Measurements from ENCODE around the gene CITED1.
"Not testable (repeated sequence)": the region's sequence is repeated elsewhere in the genome, so short reads cannot be mapped to it uniquely, and the experiment has no call there.

CITED1 gene

DNA sequence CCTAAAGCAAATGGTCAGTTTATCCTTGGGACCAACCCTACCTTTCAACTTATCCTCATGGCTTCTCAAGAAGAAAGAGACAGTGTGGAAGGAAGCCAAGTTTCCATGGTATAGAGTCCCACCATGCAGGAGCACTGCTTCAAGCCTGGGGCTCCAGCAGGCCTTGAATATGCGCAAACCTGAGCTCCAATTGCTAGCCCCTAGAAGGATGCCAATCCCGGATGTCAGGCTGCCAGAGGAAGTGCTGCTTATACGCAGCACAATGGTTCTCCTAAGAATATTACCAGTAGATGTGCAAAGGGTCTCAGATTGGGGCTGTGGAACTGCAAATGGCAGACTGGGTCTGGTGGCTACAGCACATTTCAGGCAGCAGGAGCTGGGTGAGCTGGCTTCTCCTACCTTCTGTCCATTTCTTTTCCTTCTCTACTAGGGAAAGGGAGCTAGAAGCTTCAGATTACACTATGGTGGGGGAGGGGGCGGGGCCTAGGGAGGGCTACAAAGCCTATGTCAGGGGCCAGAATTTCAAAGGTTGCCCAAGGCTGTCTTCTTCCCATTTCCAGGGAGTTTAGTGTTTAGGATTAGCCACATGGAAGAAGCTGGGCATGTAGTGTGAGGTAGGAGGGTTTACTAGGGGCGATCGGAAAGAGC, 40.7 kb upstream of the CITED1 start:
- TF ChIP-seq ZNF274 (IDR thresholded peaks at IDR 0.05; ENCODE audit: low read depth, low read length) (no peak), YY1 (IDR thresholded peaks at IDR 0.05; ENCODE audit: insufficient read depth, insufficient read length) (no peak), SUZ12 (IDR thresholded peaks at IDR 0.05; ENCODE audit: extremely low read depth, insufficient read depth, insufficient read length) (no peak)
- Histone ChIP-seq H3K4me1 (ENCODE audit: insufficient read depth, insufficient read length) (peaks cover 6% of the 10 kb centered on the region), H3K9ac (ENCODE audit: insufficient read length, low read depth) (no peak overlapping the region), H3K9me3 (ENCODE audit: insufficient read depth, low read length) (no peaks in the 10 kb centered on the region), H3K4me3 (ENCODE audit: insufficient read length, low read depth) (no peak overlapping the region), H3K27me3 (ENCODE audit: insufficient read depth, insufficient read length) (no peaks in the 10 kb centered on the region), H3K36me3 (ENCODE audit: insufficient read depth, insufficient read length, low read length) (peaks cover 7% of the 10 kb centered on the region)
- DNase-seq (ENCODE audit: low read depth, low spot score), result no peak

- no peaks in the 10 kb centered on the region for H3K36me3 ChIP-seq (ENCODE audit: insufficient read depth, insufficient read length, low read length)
- no peak overlapping the region for H3K4me3 ChIP-seq (ENCODE audit: insufficient read length, low read depth)
- no peak for DNase-seq (ENCODE audit: low read depth, low spot score)
- no peaks in the 10 kb centered on the region for H3K27me3 ChIP-seq (ENCODE audit: insufficient read depth, insufficient read length)
- H3K9me3 ChIP-seq (ENCODE audit: insufficient read depth, low read length), result no peaks in the 10 kb centered on the region
- no peak overlapping the region for H3K9ac ChIP-seq (ENCODE audit: insufficient read length, low read depth)
- TF ChIP-seq SUZ12 (IDR thresholded peaks at IDR 0.05; ENCODE audit: extremely low read depth, insufficient read depth, insufficient read length) (no peak), YY1 (IDR thresholded peaks at IDR 0.05; ENCODE audit: insufficient read depth, insufficient read length) (no peak), ZNF274 (IDR thresholded peaks at IDR 0.05; ENCODE audit: low read depth, low read length) (no peak)
- no peaks in the 10 kb centered on the region for H3K4me1 ChIP-seq (ENCODE audit: insufficient read depth, insufficient read length)
These were observed 34.9 kb upstream of the CITED1 start for GRCh38 chrX:72340626-72341025.

DNA sequence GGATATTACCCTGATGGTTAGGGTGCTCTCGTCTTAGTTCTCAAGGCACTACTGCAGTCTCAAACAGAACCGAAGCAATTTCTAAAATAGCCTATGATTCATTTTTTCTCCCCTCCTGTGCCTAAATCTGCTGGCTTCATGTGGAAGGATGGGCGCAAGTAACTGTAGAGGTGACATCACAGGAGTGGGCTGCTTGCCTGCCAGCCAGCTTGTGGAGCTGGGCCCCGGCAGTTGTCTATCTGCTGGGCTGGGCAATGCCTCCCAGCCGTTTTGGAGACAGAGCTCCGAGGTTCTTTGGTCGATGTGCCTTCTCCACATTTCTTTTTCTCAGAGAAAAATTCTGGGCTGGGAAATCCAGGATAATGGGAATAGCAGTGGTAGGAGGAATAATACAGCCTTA, 34.3 kb upstream of the CITED1 start:
- Histone ChIP-seq H3K4me3 (ENCODE audit: insufficient read length, low read depth) (no peak overlapping the region), H3K9me3 (ENCODE audit: insufficient read depth, low read length) (no peaks in the 10 kb centered on the region), H3K27me3 (ENCODE audit: insufficient read depth, insufficient read length) (no peaks in the 10 kb centered on the region), H3K4me1 (ENCODE audit: insufficient read depth, insufficient read length) (no peaks in the 10 kb centered on the region), H3K9ac (ENCODE audit: insufficient read length, low read depth) (no peak overlapping the region), H3K36me3 (ENCODE audit: insufficient read depth, insufficient read length, low read length) (no peaks in the 10 kb centered on the region)
- TF ChIP-seq ZNF274 (IDR thresholded peaks at IDR 0.05; ENCODE audit: low read depth, low read length) (no peak), SUZ12 (IDR thresholded peaks at IDR 0.05; ENCODE audit: extremely low read depth, insufficient read depth, insufficient read length) (no peak), YY1 (IDR thresholded peaks at IDR 0.05; ENCODE audit: insufficient read depth, insufficient read length) (no peak)
- no peak for DNase-seq (ENCODE audit: low read depth, low spot score)

DNA sequence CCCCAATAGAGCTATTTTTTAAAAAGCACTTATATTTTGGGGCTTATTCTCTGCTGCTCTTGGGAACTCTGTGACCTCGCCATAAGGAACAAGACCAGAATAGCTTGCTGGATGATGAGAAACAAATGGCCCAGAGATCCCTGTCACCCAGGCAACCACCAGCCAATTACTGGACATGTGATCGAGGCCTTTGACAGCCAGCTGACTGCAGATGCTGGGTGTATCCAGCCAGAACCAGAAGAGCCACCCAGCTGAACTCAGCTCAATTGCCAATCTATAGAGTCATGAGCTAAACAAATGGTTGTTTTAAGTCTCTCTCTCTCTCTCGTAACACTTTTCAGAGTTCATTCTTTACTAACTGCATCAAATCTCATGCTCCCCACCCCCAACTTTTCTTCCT, 24.4 kb upstream of the CITED1 start:
- no peak overlapping the region for H3K4me3 ChIP-seq (ENCODE audit: insufficient read length, low read depth)
- no peak overlapping the region for H3K9ac ChIP-seq (ENCODE audit: insufficient read length, low read depth)
- no peaks in the 10 kb centered on the region for H3K36me3 ChIP-seq (ENCODE audit: insufficient read depth, insufficient read length, low read length)
- H3K9me3 ChIP-seq (ENCODE audit: insufficient read depth, low read length), result peaks cover 23% of the 10 kb centered on the region
- H3K4me1 ChIP-seq (ENCODE audit: insufficient read depth, insufficient read length), result peaks cover 2% of the 10 kb centered on the region
- TF ChIP-seq SUZ12 (IDR thresholded peaks at IDR 0.05; ENCODE audit: extremely low read depth, insufficient read depth, insufficient read length) (no peak), YY1 (IDR thresholded peaks at IDR 0.05; ENCODE audit: insufficient read depth, insufficient read length) (no peak), ZNF274 (IDR thresholded peaks at IDR 0.05; ENCODE audit: low read depth, low read length) (no peak)
- H3K27me3 ChIP-seq (ENCODE audit: insufficient read depth, insufficient read length), result no peaks in the 10 kb centered on the region
- DNase-seq (ENCODE audit: low read depth, low spot score), result no peak

GRCh38 chrX:72326605-72327300, 21.0 kb upstream of the CITED1 start:
- Histone ChIP-seq H3K9me3 (ENCODE audit: insufficient read depth, low read length) (peaks cover 20% of the 10 kb centered on the region), H3K4me3 (ENCODE audit: insufficient read length, low read depth) (no peak overlapping the region), H3K27me3 (ENCODE audit: insufficient read depth, insufficient read length) (no peaks in the 10 kb centered on the region), H3K36me3 (ENCODE audit: insufficient read depth, insufficient read length, low read length) (no peaks in the 10 kb centered on the region), H3K4me1 (ENCODE audit: insufficient read depth, insufficient read length) (peaks cover 2% of the 10 kb centered on the region), H3K9ac (ENCODE audit: insufficient read length, low read depth) (no peak overlapping the region)
- no peak for DNase-seq (ENCODE audit: low read depth, low spot score)
- no peak for TF ChIP-seq YY1 (IDR thresholded peaks at IDR 0.05; ENCODE audit: insufficient read depth, insufficient read length)
- no peak for TF ChIP-seq SUZ12 (IDR thresholded peaks at IDR 0.05; ENCODE audit: extremely low read depth, insufficient read depth, insufficient read length)
- no peak for TF ChIP-seq ZNF274 (IDR thresholded peaks at IDR 0.05; ENCODE audit: low read depth, low read length)

GRCh38 chrX:72319651-72320050, 13.9 kb upstream of the CITED1 start:
- not testable (repeated sequence) for H3K36me3 ChIP-seq (ENCODE audit: insufficient read depth, insufficient read length, low read length); H3K9me3 ChIP-seq (ENCODE audit: insufficient read depth, low read length); H3K27me3 ChIP-seq (ENCODE audit: insufficient read depth, insufficient read length); DNase-seq (ENCODE audit: low read depth, low spot score); H3K4me3 ChIP-seq (ENCODE audit: insufficient read length, low read depth); H3K4me1 ChIP-seq (ENCODE audit: insufficient read depth, insufficient read length); H3K9ac ChIP-seq (ENCODE audit: insufficient read length, low read depth)

DNA sequence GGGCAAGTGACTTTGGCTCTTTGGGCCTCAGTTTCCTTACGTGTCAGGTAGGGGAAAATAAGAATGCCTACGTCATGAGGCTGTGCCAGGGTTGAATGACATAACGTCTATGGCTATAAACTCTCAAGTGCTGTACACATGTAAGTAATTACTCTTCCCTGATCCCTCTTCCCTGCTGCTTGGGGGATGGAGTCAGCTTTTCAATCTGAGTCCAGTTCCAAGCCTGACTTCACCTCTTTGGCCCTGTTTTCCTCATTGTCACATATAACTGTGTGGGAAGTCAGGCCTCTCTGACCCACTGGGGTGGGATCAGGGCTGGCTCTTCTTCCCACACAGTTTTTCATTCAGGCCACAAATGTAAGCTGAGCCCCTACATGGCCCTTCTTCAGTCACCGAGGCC, 11.4 kb upstream of the CITED1 start:
- TF ChIP-seq SUZ12 (IDR thresholded peaks at IDR 0.05; ENCODE audit: extremely low read depth, insufficient read depth, insufficient read length), result no peak
- no peak for TF ChIP-seq YY1 (IDR thresholded peaks at IDR 0.05; ENCODE audit: insufficient read depth, insufficient read length)
- TF ChIP-seq ZNF274 (IDR thresholded peaks at IDR 0.05; ENCODE audit: low read depth, low read length), result no peak
- H3K9ac ChIP-seq (ENCODE audit: insufficient read length, low read depth), result no peak overlapping the region
- H3K4me1 ChIP-seq (ENCODE audit: insufficient read depth, insufficient read length), result no peaks in the 10 kb centered on the region
- no peak for DNase-seq (ENCODE audit: low read depth, low spot score)
- no peak overlapping the region for H3K4me3 ChIP-seq (ENCODE audit: insufficient read length, low read depth)
- H3K9me3 ChIP-seq (ENCODE audit: insufficient read depth, low read length), result no peaks in the 10 kb centered on the region
- peaks cover 11% of the 10 kb centered on the region for H3K27me3 ChIP-seq (ENCODE audit: insufficient read depth, insufficient read length)
- H3K36me3 ChIP-seq (ENCODE audit: insufficient read depth, insufficient read length, low read length), result no peaks in the 10 kb centered on the region
